HG02970 (cell line): ENCODE measurements around the gene CACNA1H.

Experiments
- ATAC-seq: cut with Tn5 transposase; IDR thresholded peaks from one replicate; pipeline ENCODE4 v1.9.1; 2021; ENCODE audit warnings: mild to moderate bottlenecking, moderate library complexity, moderate number of reproducible peaks; ENCODE audit not compliant: unreplicated experiment, low FRiP score

The CACNA1H gene

DNA sequence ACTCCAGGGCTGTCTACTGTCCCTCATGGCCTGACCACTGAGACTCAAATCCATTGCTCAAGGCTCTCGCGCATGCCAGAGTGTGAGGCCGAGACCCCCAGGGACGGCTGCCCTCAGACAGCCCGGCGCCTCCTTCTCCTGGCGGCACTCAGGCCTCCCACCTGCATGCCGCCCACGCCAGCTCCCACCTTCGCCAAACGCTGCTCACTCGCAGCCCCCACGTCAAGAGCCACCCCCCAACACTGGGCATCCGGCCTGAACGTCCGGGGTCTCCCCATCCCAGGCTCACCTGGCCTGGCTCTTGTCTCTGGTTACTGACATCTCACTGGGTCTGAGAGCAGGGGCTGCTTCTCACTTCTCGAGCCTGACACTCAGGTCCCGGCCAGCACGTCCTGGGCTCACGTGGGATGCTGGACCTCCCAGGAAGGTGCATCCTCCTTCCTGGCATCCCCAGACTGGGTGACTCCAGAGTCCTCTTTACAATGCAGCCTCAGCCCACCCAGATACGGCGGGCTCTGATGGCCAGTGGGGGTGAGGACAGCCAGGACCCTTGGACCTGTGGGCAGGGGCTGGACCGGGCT lies 12.2 kb upstream of the CACNA1H start:
- no peak for ATAC-seq

DNA sequence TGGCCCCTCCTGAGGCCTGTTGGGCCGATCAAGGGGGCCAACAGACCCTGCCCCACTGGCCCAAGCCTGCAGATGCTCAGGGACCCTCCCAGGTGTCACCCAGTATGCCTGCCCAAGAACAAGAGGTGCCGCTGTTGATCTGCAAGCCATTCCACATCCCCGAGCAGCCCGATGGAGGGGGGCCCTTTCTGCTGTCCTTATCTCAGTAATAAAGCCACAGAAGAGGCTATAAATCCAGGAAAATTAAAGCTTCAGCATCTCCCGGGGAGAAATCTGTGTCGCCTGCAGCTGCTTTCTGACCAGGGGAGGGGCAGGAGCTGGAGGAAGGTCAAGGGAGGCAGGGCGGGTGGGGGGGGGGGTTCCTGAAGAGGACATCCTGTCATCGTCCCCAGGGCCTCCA lies 11.7 kb upstream of the CACNA1H start:
- no peak for ATAC-seq

DNA sequence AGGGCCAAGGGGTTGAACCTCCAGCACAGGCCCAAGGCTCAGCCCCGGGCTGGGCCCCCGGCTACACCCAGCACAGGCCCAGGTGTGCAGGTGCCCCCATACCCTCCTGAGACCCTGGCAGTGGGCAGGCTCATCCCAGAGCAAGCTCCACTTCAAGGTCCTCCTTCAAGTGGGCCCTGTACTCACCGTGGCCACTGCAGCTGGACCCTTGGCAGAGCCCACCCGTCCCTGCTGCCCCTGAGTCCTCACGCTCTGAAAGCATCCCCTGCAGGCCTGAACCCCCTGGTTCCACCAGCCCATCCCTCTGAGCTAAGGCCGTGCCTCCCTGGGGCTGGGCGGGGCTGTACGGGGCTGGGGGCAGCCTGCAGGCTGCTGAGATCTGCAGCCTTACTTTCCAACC lies 11.2 kb upstream of the CACNA1H start:
- no peak for ATAC-seq

DNA sequence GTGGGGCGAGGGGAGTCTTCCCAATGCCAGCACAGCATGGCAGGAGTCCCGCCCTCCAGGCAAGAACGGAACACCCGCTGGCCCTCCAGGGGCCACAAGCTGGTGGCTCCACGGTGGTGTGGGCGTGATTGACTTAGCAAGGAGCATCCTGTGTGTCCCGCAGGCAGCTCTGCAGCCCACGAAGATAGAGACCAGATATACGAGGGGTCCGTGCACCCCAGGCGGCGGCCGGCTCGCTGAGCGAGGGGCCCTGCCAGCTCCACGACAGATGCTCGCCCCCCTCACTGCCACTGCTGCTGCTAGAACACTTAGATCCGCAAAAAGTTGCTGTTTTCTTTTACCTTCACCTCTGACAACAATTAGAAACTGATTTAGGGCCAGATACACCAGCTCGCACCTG lies 10.0 kb upstream of the CACNA1H start:
- ATAC-seq = no peak

GRCh38 chr16:1143761-1144450 lies 9.0 kb upstream of the CACNA1H start:
- ATAC-seq = no peak

- no peak for ATAC-seq
Measured at GRCh38 chr16:1144476-1145382, 8.2 kb upstream of the CACNA1H start.

GRCh38 chr16:1145383-1146100 lies 7.4 kb upstream of the CACNA1H start:
- ATAC-seq = no peak

GRCh38 chr16:1146409-1146808 lies 6.5 kb upstream of the CACNA1H start:
- ATAC-seq = no peak

GRCh38 chr16:1147027-1147426 lies 5.9 kb upstream of the CACNA1H start:
- no peak for ATAC-seq

DNA sequence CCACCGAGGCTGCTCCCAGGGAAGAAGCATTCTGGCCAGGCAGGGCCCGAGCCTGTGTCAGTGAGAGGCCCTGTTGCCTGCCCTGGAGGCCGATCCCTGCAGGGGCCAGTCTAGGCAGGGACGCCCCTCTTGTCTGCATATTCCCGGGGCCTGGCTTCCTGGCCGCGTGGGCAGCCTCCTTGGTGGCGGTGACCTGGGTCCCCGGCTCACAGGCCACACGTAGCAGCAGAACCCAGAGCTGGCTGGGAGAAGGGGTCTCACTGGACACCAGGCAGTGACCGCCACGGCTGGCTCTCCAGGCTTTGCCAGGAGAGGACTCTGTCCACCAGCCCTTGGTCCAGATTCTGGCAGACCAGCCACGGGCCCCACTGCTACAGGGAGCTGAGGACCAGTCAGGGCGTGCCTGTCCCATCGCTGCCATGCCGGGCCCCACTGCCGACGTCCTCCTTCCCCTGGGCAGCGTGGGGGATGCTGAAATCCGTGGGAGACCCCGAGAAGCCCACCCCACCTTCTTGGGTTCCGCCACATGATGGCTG lies 3.7 kb upstream of the CACNA1H start:
- ATAC-seq = no peak

GRCh38 chr16:1150511-1150982 lies 2.4 kb upstream of the CACNA1H start:
- no peak for ATAC-seq

DNA sequence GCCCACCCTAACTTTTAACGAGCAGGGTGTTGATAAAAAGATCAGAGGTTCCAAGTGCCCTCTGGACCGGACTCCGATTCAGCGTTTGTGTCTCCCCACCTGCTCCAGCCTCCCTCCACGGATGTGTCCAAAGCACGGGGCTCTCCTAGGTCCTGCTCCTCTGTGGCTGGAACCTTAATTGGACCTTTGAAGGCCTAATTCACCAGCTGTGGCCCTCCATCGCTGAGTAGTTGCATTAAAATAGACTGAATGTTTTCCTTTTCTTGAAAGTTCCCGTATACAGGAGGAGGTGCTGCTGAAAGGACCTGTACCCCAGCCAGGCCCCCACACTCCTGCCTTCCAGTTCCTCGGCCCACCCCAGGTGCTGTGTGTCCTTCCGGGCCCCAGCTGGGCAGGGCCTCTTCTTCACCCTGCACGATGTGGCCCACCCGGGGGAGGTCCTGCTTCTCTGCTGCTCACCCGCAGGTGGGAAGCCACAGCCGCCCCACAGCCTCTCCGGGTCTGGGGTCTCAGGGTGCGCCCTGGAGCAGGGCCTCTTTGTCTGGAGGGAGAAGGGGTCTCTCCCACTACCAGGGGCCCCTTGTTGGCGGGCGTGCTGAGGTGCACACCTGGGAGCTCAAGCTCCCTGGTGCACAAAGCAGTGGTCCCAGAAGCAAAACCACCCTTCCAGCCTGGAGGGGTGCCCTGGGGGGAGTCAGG lies 1.3 kb upstream of the CACNA1H start:
- ATAC-seq = no peak

GRCh38 chr16:1152123-1152638 lies 725 bp upstream of the CACNA1H start:
- no peak for ATAC-seq

GRCh38 chr16:1153480-1154160 lies 714 bp downstream of the CACNA1H start:
- ATAC-seq = no peak

DNA sequence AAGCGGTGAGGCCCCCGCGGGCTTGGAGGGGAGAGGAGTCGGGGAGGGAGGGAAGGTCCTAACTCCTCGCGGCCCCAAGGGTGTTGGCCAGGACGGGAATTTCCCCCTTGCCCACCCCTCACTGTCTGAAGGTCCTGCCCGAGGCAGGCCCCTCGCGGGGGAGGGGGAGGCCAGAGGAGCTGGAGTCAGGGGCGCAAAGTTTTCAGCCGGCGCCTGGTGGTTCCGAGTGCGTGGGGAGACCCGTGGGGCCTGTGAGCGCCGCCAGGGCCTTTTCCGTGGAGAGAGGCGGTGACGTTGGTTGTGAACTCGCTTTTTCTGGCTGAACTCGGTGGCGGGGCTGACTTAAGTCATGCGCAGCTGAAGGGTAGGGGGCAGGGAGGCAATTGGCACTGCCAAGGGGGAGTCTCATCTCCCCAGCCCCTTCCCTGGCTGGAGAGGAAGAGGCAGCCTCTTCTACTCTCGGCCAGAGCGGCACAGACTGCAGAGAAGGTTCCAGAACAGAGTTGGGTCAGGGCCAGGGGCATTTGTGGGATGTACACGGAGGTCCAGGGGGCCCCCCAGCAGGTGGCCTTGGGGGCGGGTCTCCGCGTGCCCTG lies 1.5 kb downstream of the CACNA1H start:
- ATAC-seq = no peak

GRCh38 chr16:1154887-1155331 lies 2.0 kb downstream of the CACNA1H start:
- ATAC-seq = no peak

- ATAC-seq = no peak
Measured at GRCh38 chr16:1155353-1156054, 2.6 kb downstream of the CACNA1H start.
